ENCODE results near the gene UBE2H.

GRCh38 chr7:129923709-129924108, 29.1 kb downstream of the UBE2H start:
- no peak for TF ChIP-seq POLR2A (IDR thresholded peaks at IDR 0.05)
- TF ChIP-seq, protein P1, sequence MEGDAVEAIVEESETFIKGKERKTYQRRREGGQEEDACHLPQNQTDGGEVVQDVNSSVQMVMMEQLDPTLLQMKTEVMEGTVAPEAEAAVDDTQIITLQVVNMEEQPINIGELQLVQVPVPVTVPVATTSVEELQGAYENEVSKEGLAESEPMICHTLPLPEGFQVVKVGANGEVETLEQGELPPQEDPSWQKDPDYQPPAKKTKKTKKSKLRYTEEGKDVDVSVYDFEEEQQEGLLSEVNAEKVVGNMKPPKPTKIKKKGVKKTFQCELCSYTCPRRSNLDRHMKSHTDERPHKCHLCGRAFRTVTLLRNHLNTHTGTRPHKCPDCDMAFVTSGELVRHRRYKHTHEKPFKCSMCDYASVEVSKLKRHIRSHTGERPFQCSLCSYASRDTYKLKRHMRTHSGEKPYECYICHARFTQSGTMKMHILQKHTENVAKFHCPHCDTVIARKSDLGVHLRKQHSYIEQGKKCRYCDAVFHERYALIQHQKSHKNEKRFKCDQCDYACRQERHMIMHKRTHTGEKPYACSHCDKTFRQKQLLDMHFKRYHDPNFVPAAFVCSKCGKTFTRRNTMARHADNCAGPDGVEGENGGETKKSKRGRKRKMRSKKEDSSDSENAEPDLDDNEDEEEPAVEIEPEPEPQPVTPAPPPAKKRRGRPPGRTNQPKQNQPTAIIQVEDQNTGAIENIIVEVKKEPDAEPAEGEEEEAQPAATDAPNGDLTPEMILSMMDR (IDR thresholded peaks at IDR 0.05), result no peak
- no peak for TF ChIP-seq POLR2AphosphoS5 (IDR thresholded peaks at IDR 0.05; ENCODE audit: insufficient read depth in 1 of 2, low read depth in 1 of 2)
